ENCODE measurements around the gene ASTE1.

- TF ChIP-seq POLR2A (IDR thresholded peaks at IDR 0.05; ENCODE audit: low read length) (no peak), GATA1 (IDR thresholded peaks at IDR 0.05; ENCODE audit: low read depth, low read length) (no peak)
These were observed 22.0 kb downstream of the ASTE1 start for GRCh38 chr3:131004603-131005002.
